GM21447 (cell line): ENCODE results near the gene RAB3D.
A peak's percentile ranks its signal among the peaks of the same experiment; 100 is the strongest.
"Not testable (repeated sequence)": the region's sequence is repeated elsewhere in the genome, so short reads cannot be mapped to it uniquely, and the experiment has no call there.

Source experiments
- ATAC-seq: cut with Tn5 transposase; IDR thresholded peaks from one replicate; pipeline ENCODE4 v1.9.1; 2021; ENCODE audit not compliant: unreplicated experiment

RAB3D gene

GRCh38 chr19:11338569-11339253 is 746 bp downstream of the RAB3D start:
- no peak for ATAC-seq

- no peak for ATAC-seq
Observed at GRCh38 chr19:11338121-11338520, 1.3 kb downstream of the RAB3D start.

GRCh38 chr19:11337080-11337479 is 2.4 kb downstream of the RAB3D start:
- no peak for ATAC-seq

GRCh38 chr19:11335449-11336146 is 3.9 kb downstream of the RAB3D start:
- ATAC-seq, result no peak

- ATAC-seq, result not testable (repeated sequence)
Observed at GRCh38 chr19:11333838-11334237, 5.6 kb downstream of the RAB3D start.

- no peak for ATAC-seq
Observed at GRCh38 chr19:11332822-11333221, 6.6 kb downstream of the RAB3D start.

- ATAC-seq, result no peak
Observed at GRCh38 chr19:11331502-11331901, 8.0 kb downstream of the RAB3D start.

- no peak for ATAC-seq
Observed at GRCh38 chr19:11330127-11330526, 9.3 kb downstream of the RAB3D start.

- no peak for ATAC-seq
Observed at GRCh38 chr19:11325544-11325943, 13.9 kb downstream of the RAB3D start.

- ATAC-seq, result no peak
Observed at GRCh38 chr19:11324748-11325389, 14.6 kb downstream of the RAB3D start.

- peak; percentile 60 for ATAC-seq
Observed at GRCh38 chr19:11324079-11324661, 15.3 kb downstream of the RAB3D start.

- no peak for ATAC-seq
Observed at GRCh38 chr19:11323601-11324078, 15.8 kb downstream of the RAB3D start.

GRCh38 chr19:11322269-11323024 is 17.0 kb downstream of the RAB3D start:
- no peak for ATAC-seq

- no peak for ATAC-seq
Observed at GRCh38 chr19:11321191-11322126, 18.0 kb downstream of the RAB3D start.

GRCh38 chr19:11320278-11320995 is 19.0 kb downstream of the RAB3D start:
- not testable (repeated sequence) for ATAC-seq

GRCh38 chr19:11306337-11306736 is 33.1 kb downstream of the RAB3D start:
- ATAC-seq, result no peak

GRCh38 chr19:11304936-11305335 is 34.5 kb downstream of the RAB3D start:
- no peak for ATAC-seq

- no peak for ATAC-seq
Observed at GRCh38 chr19:11300811-11301120, 38.7 kb downstream of the RAB3D start.
